T-helper 1 cell treated with Interleukin-12 subunit alpha and Interleukin-12 subunit beta and Interleukin-4 antibody, amounts not matched to agents 30 μg/mL and 1 μg/mL, for 36 hours (primary cell): ENCODE data around the gene TMEM258.

Experiments
- H3K27ac Mint-ChIP-seq: one replicate; pipeline ENCODE4 v1.8.0; 2021; ENCODE audit warnings: mild to moderate bottlenecking, mixed read lengths
- H3K27me3 Mint-ChIP-seq: one replicate; pipeline ENCODE4 v1.8.0; 2021; ENCODE audit warnings: low read depth, mixed read lengths
- H3K36me3 Mint-ChIP-seq: one replicate; pipeline ENCODE4 v1.8.0; 2021; ENCODE audit warnings: low read depth, mixed read lengths
- H3K4me1 Mint-ChIP-seq: one replicate; pipeline ENCODE4 v1.8.0; 2021; ENCODE audit warnings: low read depth, mixed read lengths
- H3K4me3 Mint-ChIP-seq: one replicate; pipeline ENCODE4 v1.8.0; 2021; ENCODE audit warnings: mild to moderate bottlenecking, moderate library complexity, mixed read lengths
- H3K9me3 Mint-ChIP-seq: one replicate; pipeline ENCODE4 v1.8.0; 2021; ENCODE audit warnings: mixed read lengths

TMEM258 gene

DNA sequence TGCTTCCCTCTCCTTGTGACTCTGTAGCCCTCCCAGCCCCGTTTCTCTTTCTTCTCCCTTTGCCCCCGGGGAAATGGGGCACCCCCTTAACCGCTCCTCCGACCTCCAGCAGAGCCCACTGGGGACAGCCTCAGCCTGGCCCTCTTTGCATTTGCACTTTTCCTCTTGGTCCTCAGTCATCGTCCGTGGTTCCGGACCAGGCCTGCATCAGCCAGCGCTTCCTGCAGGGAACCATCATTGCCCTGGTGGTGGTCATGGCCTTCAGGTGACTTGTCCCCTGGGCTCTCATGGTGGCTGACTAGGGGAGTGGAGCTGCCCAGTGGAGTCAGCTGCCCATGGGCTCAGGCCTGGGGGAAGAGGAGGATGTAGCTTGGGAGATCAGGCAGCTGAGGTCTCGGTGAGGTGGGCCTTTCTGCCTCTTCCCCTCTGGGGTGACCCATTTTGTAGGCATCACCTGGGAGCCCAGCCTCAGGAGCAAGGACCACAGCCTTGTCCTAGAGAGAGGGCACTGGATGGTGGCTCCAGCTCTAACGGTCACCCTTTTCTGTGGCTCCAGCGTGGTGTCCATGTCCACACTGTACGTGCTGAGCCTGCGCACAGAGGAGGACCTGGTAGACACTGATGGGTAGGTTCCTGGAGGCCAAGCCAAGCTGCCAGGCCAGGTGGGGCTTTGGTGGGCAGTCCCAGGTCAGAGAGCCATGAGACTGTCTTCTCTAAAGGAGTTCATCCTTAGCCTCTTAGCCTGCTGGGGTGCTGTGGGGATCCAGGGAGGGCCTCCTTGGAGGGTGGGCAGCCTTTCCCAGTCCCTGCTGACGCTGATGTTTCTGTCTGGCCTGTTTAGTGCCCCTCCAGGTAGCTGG, 12.5 kb downstream of the TMEM258 start:
- Mint-ChIP-seq H3K36me3 (peaks cover 10% of the 10 kb centered on the region), H3K27ac (no peak overlapping the region), H3K4me3 (no peak overlapping the region), H3K4me1 (peaks cover 11% of the 10 kb centered on the region), H3K27me3 (no peaks in the 10 kb centered on the region), H3K9me3 (no peaks in the 10 kb centered on the region)

- Mint-ChIP-seq H3K36me3 (peaks cover 2% of the 10 kb centered on the region), H3K9me3 (no peaks in the 10 kb centered on the region), H3K27me3 (no peaks in the 10 kb centered on the region), H3K4me1 (peaks cover 11% of the 10 kb centered on the region), H3K4me3 (no peak overlapping the region), H3K27ac (no peak overlapping the region)
Observed at GRCh38 chr11:61778920-61779650, 13.3 kb downstream of the TMEM258 start.

DNA sequence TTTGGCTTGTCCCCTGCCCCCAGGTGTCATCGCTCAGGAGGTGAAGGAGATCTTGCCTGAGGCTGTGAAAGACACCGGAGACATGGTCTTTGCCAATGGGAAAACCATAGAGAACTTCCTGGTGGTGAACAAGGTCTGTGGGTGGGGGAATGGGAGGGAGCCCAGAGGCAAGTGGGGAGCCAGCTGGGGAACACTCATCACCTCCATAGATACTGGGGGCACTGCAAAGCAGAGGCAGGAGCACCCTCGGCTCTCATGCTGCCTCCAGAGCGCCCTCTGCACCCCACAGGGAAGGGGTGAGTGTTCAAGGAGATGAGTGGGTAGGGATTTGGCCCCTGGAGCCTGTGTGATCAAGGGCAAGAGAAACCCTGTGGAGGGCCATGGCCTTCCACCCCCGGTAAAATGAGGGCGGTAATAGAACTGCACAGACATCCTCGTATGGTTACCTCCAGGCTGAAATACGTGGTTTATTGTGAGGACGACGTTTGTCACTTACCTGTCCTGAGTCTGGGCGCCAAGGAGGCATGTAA, 14.0 kb downstream of the TMEM258 start:
- Mint-ChIP-seq H3K27me3 (no peaks in the 10 kb centered on the region), H3K9me3 (no peaks in the 10 kb centered on the region), H3K27ac (no peak overlapping the region), H3K36me3 (no peaks in the 10 kb centered on the region), H3K4me3 (peak overlapping the region; percentile 44), H3K4me1 (peaks cover 11% of the 10 kb centered on the region)

- no peak overlapping the region for H3K27ac Mint-ChIP-seq
- H3K4me3 Mint-ChIP-seq = peak overlapping the region; percentile 44
Observed at GRCh38 chr11:61777234-61778090, 14.9 kb downstream of the TMEM258 start.

GRCh38 chr11:61776561-61777075, 15.8 kb downstream of the TMEM258 start:
- Mint-ChIP-seq H3K4me1 (peaks cover 11% of the 10 kb centered on the region), H3K27me3 (no peaks in the 10 kb centered on the region), H3K36me3 (no peaks in the 10 kb centered on the region), H3K4me3 (peak overlapping the region; percentile 50), H3K27ac (peak overlapping the region; percentile 15), H3K9me3 (no peaks in the 10 kb centered on the region)

More at GRCh38 chr11:61777234-61778090, 14.9 kb downstream of the TMEM258 start:
- Mint-ChIP-seq H3K4me1 (peaks cover 11% of the 10 kb centered on the region), H3K9me3 (no peaks in the 10 kb centered on the region), H3K27me3 (no peaks in the 10 kb centered on the region), H3K36me3 (no peaks in the 10 kb centered on the region)

GRCh38 chr11:61775606-61776554, 16.5 kb downstream of the TMEM258 start:
- no peak overlapping the region for H3K27ac Mint-ChIP-seq

DNA sequence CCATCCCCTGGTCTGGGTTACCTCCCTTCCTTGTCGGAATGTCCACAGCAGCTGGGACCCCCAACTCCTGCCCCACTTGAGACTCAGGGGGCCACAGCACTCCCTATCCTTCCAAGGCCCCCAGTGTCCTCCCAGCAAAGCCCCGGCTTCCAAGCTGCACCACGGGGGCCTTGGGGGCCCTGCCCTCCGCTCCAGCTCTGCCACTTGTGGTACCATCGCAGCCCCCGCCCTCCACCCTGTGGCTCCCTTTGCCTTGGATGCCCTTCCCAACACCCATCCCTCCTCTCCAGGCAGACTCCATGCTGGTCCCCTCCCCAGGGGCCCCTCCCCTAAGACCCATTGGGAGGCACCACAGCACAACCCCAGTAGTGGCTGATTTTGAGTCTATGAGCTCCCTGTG, 17.3 kb downstream of the TMEM258 start:
- Mint-ChIP-seq H3K27me3 (no peaks in the 10 kb centered on the region), H3K4me1 (peaks cover 11% of the 10 kb centered on the region), H3K27ac (no peak overlapping the region), H3K4me3 (no peak overlapping the region), H3K36me3 (no peaks in the 10 kb centered on the region), H3K9me3 (no peaks in the 10 kb centered on the region)

More at GRCh38 chr11:61775606-61776554, 16.5 kb downstream of the TMEM258 start:
- Mint-ChIP-seq H3K4me3 (no peak overlapping the region), H3K27me3 (no peaks in the 10 kb centered on the region), H3K4me1 (peaks cover 11% of the 10 kb centered on the region), H3K36me3 (no peaks in the 10 kb centered on the region), H3K9me3 (no peaks in the 10 kb centered on the region)

GRCh38 chr11:61774411-61774810, 18.0 kb downstream of the TMEM258 start:
- H3K27ac Mint-ChIP-seq = no peak overlapping the region
- peaks cover 11% of the 10 kb centered on the region for H3K4me1 Mint-ChIP-seq
- no peaks in the 10 kb centered on the region for H3K27me3 Mint-ChIP-seq
- no peak overlapping the region for H3K4me3 Mint-ChIP-seq
- no peaks in the 10 kb centered on the region for H3K9me3 Mint-ChIP-seq
- no peaks in the 10 kb centered on the region for H3K36me3 Mint-ChIP-seq

GRCh38 chr11:61773809-61774208, 18.6 kb downstream of the TMEM258 start:
- Mint-ChIP-seq H3K27me3 (no peaks in the 10 kb centered on the region), H3K36me3 (no peaks in the 10 kb centered on the region), H3K4me3 (no peak overlapping the region), H3K9me3 (no peaks in the 10 kb centered on the region), H3K4me1 (peaks cover 11% of the 10 kb centered on the region), H3K27ac (no peak overlapping the region)

GRCh38 chr11:61773356-61773755, 19.0 kb downstream of the TMEM258 start:
- Mint-ChIP-seq H3K4me3 (no peak overlapping the region), H3K9me3 (no peaks in the 10 kb centered on the region), H3K36me3 (no peaks in the 10 kb centered on the region), H3K27ac (no peak overlapping the region), H3K27me3 (no peaks in the 10 kb centered on the region), H3K4me1 (peaks cover 11% of the 10 kb centered on the region)

DNA sequence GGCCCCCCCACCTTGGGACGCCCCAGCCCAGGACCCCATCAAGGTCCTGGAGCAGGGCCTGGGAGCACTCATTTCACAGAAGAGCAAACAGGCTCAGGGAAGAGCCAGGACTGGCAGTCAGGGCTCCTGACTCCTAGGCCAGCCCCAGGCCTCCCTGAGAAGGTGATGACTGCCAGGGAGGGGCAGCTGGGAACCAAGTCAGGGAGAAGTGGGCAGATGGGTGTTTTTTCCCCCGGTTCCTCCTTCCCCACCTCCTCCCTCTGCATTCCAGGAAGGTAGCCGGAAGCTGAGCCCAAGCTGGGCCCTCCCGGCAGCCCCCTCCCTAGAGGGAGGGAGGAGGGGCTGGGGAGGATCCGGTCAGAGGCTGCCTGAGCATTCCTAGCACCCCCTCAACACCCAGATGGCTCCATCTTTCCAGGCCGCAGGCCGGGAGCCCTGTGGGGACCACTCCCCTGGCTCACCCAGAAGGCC, 20.4 kb downstream of the TMEM258 start:
- Mint-ChIP-seq H3K4me3 (no peak overlapping the region), H3K27me3 (no peaks in the 10 kb centered on the region), H3K9me3 (no peaks in the 10 kb centered on the region), H3K27ac (no peak overlapping the region), H3K4me1 (peaks cover 8% of the 10 kb centered on the region), H3K36me3 (no peaks in the 10 kb centered on the region)

DNA sequence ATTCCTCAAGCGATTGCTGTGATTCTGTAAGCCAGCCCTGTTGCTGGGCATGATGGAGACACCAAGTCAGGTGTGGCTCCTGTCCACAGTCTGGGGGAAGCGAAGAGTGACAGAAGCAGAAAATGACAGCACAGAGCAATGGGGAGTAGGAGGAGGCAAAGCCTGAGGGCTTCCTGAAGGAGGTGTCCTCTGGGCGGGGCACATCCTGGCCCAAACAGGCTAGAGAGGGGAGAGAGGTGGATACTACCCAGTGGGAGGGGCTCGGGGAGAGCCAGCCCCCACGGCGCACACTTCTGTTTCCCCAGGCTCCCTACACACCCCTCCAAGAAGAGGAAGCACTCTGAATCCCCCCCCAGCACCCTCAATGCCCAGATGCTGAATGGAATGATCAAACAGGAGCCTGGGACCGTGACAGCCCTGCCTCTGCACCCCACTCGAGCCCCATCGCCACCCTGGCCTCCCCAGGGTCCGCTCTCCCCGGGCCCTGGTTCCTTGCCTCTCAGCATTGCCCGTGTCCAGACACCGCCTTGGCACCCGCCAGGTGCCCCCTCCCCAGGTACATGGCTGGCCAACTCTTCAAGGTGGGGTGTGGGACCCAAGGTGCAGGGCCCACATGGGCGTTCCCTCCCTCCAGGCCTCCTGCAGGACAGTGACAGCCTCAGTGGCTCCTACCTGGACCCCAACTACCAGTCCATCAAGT, 21.1 kb downstream of the TMEM258 start:
- no peaks in the 10 kb centered on the region for H3K36me3 Mint-ChIP-seq
- no peaks in the 10 kb centered on the region for H3K9me3 Mint-ChIP-seq
- H3K27me3 Mint-ChIP-seq = no peaks in the 10 kb centered on the region
- no peak overlapping the region for H3K4me3 Mint-ChIP-seq
- H3K4me1 Mint-ChIP-seq = peaks cover 3% of the 10 kb centered on the region
- H3K27ac Mint-ChIP-seq = no peak overlapping the region
